Measurements from ENCODE around the gene OLFML2B.

GRCh38 chr1:162069334-162070093, 45.8 kb upstream of the OLFML2B start, which contains the start of gene NOS1AP:
- TF ChIP-seq CTCF (IDR thresholded peaks at IDR 0.05; ENCODE audit: low read depth, low read length) = no peak
- TF ChIP-seq EZH2phosphoT487 (IDR thresholded peaks at IDR 0.05; ENCODE audit: low read depth) = no peak

Measured in OCI-LY3 (cell line).